Stimulated activated naive CD8-positive, alpha-beta T cell treated with anti-CD3 and anti-CD28 coated beads, Interleukin-15, amount 100 ng/mL, for 72 hours (primary cell): ENCODE results near the gene GNL2.
A peak's percentile ranks its signal among the peaks of the same experiment; 100 is the strongest.
"Not testable (repeated sequence)": the region's sequence is repeated elsewhere in the genome, so short reads cannot be mapped to it uniquely, and the experiment has no call there.

ENCODE experiments used
- ATAC-seq: fragments of 150-1000 bp; cut with Tn5 transposase; 2 replicates; pipeline ENCODE4 v1.10.0; 2021; ENCODE audit warnings: mild to moderate bottlenecking, moderate library complexity
- DNase-seq, 2 donors: peaks; one replicate each; pipeline ENCODE4 v3.0.0; 2021 to 2022
- H3K27ac Mint-ChIP-seq, 2 donors: one replicate each; pipeline ENCODE4 v1.8.0; 2022; ENCODE audit warnings: mild to moderate bottlenecking in 2 of 2, mixed read lengths in 2 of 2, moderate library complexity in 2 of 2
- H3K27me3 Mint-ChIP-seq: one replicate; pipeline ENCODE4 v1.8.0; 2022; ENCODE audit warnings: mixed read lengths
- H3K4me1 Mint-ChIP-seq: one replicate; pipeline ENCODE4 v1.8.0; 2022; ENCODE audit warnings: mild to moderate bottlenecking, mixed read lengths
- H3K4me3 Mint-ChIP-seq, 2 donors: one replicate each; pipeline ENCODE4 v1.8.0; 2022; ENCODE audit warnings: mild to moderate bottlenecking in 2 of 2, mixed read lengths in 2 of 2, moderate library complexity in 1 of 2
- H3K9me3 Mint-ChIP-seq, 2 donors: one replicate each; pipeline ENCODE4 v1.8.0; 2022; ENCODE audit warnings: mixed read lengths in 2 of 2

The GNL2 gene

DNA sequence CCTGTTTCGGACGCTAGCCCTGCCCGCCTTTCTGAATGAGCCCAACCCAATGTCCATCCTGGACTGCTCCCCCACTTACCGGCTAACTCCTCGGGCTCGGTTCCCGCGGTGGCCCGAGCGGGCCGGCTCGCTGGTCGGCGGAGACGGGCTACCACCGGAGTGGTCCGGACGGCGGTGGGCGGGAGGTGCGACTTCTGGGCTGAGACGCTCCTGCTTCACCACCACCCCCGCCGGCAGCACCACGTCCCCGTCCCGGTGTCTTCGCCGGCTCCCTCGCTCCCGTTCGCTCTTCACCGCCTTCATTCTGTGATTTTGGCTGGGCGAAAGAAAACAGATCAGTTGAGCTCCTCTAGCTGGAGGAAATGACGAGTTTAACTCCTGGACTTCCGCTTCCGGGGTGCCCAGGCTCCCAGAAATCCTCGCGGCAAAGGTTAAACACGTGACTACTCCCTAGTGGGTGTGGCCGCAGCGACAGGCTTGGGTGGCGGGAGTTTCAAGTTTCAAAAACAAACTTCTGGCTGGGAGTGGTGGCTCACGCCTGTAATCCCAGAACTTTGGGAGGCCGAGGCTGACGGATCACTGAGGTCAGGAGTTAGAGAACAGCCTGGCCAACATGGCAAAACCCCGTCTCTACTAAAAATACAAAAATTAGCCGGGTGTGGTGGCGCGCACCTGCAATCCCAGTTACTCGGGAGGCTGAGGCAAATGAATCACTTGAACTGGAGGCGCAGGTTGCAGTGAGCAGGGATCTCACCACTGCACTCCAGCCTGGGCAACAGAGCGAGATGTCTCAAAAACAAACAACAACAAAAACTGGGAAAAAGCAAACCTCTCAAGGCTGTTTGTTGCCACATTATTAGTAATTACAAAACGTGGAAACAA, 41.6 kb downstream of the GNL2 start, which contains the start of gene SNIP1:
Gene SNIP1, minus strand, starts transcription at position 367 of the 882 bp plus-strand sequence. Its CDS starts 64 bp downstream, at position 303.
- ATAC-seq (peak; percentile 97), DNase-seq (peak; percentile 80 to 89)
- H3K4me1 Mint-ChIP-seq, result peaks cover 52% of the 10 kb centered on the region
- no peaks in the 10 kb centered on the region for H3K27me3 Mint-ChIP-seq
- no peaks in the 10 kb centered on the region for H3K9me3 Mint-ChIP-seq
- H3K27ac Mint-ChIP-seq, result peak within 1 kb of the TSS; percentile 95 to 99
- peak within 1 kb of the TSS; percentile 95 to 96 for H3K4me3 Mint-ChIP-seq

DNA sequence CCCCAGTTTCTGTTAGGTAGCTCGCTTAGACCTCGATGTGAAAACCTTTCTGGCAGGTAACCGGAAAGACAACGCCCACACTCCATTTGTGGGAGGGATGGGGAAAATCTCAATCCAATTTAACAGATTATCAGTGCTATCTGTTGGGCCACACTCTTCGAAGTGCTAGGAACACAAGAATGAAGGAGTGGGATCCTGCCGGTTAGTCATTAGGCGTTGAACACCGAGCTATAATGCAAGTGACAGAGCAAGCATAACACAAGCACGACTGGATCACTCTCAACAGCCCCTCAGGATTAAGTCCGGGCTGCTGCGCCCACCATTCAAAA, 42.2 kb downstream of the GNL2 start:
- DNase-seq, result no peak
- Mint-ChIP-seq H3K4me3 (peak overlapping the region; percentile 95 to 96), H3K27ac (peak overlapping the region; percentile 70 to 99), H3K9me3 (no peaks in the 10 kb centered on the region), H3K27me3 (no peaks in the 10 kb centered on the region), H3K4me1 (peaks cover 56% of the 10 kb centered on the region)
- peak; percentile 36 for ATAC-seq

DNA sequence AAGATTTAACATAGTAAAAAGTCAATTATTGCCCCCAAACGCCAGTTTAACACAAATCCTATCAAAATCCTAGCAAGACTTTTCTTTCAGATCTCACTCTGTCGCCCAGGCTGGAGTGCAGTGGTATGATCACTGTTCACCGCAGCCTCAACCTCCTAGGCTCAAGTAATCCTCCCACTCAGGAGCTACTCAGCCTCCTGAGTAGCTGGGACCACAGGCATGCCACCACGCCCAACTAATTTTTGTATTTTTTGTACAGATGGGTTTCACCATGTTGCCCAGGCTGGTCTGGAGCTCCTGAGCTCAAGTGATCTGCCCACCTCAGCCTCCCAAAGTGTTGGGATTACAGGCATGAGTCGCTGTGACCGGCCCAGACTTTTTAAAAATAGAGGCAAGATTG, 46.4 kb downstream of the GNL2 start:
- H3K27me3 Mint-ChIP-seq, result no peaks in the 10 kb centered on the region
- peaks cover 52% of the 10 kb centered on the region for H3K4me1 Mint-ChIP-seq
- ATAC-seq, result no peak
- no peak for DNase-seq
- H3K9me3 Mint-ChIP-seq, result no peaks in the 10 kb centered on the region
- H3K27ac Mint-ChIP-seq, result no peak overlapping the region
- H3K4me3 Mint-ChIP-seq, result no peak overlapping the region

DNA sequence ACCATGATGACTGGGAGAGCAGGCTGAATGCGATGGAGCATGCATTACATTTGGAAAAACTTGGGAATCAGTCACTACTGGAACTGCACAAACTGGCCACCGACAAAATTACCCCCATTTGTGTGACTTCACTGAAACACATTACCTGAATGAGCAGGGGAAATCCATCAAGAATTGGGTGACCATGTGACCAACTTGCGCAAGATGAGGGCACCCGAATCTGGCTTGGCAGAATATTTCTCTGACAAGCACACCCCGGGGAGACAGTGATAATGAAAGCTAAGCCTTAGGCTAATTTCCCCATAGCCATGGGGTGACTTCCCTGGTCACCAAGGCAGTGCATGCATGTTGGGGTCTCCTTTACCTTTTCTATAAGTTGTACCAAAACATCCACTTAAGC, 50.7 kb downstream of the GNL2 start:
- Mint-ChIP-seq H3K4me1 (peaks cover 20% of the 10 kb centered on the region), H3K4me3 (no peak overlapping the region), H3K9me3 (no peaks in the 10 kb centered on the region), H3K27me3 (no peaks in the 10 kb centered on the region), H3K27ac (no peak overlapping the region)
- DNase-seq (no peak), ATAC-seq (no peak)

DNA sequence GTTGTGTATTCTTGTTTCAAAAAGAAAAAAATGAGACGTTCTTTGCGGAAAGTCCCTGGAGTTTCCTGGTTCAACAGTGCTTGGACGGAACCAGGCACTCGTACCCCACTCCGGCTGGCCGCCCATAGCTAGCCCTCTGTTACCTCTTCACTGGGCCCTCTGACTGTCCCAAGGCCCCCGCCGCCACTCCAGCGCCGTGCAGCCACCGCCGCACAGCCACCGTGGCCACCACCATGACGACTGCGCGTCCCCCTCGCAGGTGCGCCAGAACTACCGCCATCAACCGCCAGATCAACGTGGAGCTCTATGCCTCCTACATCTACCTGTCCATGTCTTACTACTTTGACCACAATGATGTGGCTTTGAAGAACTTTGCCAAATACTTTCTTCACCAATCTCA, 51.2 kb downstream of the GNL2 start:
- ATAC-seq, result no peak
- DNase-seq, result no peak
- Mint-ChIP-seq H3K27ac (no peak overlapping the region), H3K4me1 (peaks cover 15% of the 10 kb centered on the region), H3K9me3 (no peaks in the 10 kb centered on the region), H3K27me3 (no peaks in the 10 kb centered on the region), H3K4me3 (no peak overlapping the region)

DNA sequence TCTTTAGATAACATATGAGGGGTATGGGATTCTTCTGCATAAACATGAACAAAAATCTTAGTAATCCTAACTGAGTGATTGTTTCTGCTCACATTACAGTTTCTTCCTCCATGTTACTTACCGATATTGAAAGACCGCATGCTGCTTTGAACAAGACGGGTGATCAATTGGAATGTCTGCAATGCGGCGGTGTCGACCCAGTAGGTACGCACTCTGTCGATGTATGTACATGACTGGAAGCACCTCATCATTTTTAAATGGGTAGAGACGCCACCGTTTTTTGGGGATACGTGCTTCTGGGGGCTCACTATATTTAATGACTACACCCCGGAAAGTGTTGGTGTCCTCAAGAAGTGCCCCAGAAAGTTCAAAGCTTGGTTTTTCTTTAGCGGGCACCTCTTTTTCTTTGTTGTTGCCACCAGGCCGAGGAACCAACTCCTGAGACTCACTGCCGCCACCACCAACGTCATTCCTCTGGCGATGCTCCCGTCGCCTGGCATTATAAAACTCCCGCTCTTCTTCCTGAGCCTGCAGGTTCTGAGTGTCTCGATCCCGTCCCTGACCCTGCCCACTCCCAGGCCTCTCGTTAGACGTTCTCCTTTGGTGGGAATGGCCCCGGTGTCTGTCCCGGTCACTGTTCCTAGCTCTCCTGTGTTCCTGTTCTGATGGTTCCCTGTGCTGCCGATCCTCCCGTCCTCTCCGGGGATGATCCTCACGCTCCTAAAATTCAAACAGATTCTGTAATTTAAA, 55.5 kb downstream of the GNL2 start:
- peaks cover 19% of the 10 kb centered on the region for H3K4me1 Mint-ChIP-seq

DNA sequence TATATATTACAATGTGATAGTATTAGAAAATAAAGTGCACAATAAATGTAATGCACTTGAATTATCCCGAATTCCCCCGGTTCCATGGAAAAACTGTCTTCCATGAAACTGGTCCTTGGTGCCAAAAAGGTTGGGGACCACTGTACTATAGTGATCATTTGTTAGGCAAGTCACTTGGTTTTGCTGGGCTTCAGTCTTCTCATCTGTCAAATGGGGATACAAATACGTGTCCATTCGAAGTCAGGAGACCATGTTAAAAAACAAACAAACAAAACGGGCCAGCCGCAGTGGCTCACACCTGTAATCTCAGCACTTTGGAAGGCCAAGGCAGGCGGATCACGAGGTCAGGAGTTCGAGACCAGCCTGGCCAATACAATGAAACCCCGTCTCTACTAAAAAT, 56.6 kb downstream of the GNL2 start:
- H3K27ac Mint-ChIP-seq, H3K4me3 Mint-ChIP-seq, H3K27me3 Mint-ChIP-seq: not testable (repeated sequence)

More for the DNA sequence above, 55.5 kb downstream of the GNL2 start:
- Mint-ChIP-seq H3K9me3 (no peaks in the 10 kb centered on the region), H3K27me3 (no peaks in the 10 kb centered on the region), H3K4me3 (no peak overlapping the region), H3K27ac (no peak overlapping the region)
- DNase-seq, result no peak
- no peak for ATAC-seq

DNA sequence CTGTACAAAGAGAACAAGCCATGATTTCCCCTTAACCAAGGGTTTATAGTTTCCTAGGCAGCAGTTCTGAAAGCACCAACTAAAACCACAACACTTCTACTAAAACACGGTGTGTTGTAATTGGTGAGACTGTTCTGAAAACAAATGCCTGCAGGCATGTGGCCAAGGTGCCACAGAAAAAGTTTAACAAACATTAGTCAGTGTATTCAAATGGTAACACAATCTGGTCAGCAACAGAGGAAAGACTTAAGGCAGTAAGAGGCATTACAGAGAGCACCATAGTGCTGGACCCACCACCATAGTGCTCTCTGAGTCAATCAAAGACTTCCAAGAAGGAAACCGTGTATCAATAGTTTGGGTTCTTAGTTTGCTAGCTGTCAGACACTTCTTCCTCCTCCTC, 58.4 kb downstream of the GNL2 start:
- Mint-ChIP-seq H3K4me1 (peaks cover 27% of the 10 kb centered on the region), H3K4me3 (no peak overlapping the region), H3K27ac (peak overlapping the region in 1 of 2 donors; percentile 12), H3K27me3 (no peaks in the 10 kb centered on the region), H3K9me3 (no peaks in the 10 kb centered on the region)
- DNase-seq (no peak), ATAC-seq (peak; percentile 94)

More for the DNA sequence above, 56.6 kb downstream of the GNL2 start:
- not testable (repeated sequence) for DNase-seq, ATAC-seq, H3K9me3 Mint-ChIP-seq
- H3K4me1 Mint-ChIP-seq, result peaks cover 21% of the 10 kb centered on the region

DNA sequence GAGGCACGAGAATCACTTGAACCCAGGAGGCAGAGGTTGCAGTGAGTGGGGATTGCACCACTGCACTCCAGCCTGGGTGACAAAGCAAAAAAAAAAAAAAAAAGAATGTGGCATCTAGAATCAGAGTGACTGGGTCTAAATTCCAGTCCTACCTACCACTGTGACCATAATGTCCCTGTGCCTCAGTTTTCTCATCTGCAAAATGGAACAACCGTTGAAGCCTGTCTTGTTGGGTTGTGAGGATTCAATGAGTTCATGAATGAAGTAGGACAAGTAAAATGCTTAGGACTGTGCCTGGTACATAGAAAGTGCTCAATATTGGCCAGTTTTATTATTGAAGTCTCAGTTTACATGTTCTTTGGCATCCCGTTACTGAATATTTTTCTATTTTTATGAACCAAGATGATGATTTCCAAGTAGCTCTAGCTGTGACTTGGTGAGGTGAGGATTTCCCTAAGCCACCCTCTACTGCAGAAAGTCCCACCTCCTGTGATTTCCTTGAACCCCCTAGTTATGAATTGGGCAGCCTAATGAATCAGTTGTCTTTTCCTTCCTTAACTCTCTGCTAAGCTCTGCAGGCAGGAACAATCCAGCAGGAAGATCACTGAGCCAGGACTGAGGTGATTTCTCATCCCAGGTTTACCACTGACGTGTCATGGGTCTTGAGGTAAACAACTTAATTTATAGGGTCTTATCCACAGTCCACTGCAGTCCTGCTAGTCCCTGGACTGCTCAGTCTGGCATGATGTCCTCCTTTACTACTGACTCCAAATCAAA, 62.2 kb downstream of the GNL2 start:
- peaks cover 27% of the 10 kb centered on the region for H3K4me1 Mint-ChIP-seq
- no peak overlapping the region for H3K27ac Mint-ChIP-seq
- no peaks in the 10 kb centered on the region for H3K27me3 Mint-ChIP-seq
- no peak overlapping the region for H3K4me3 Mint-ChIP-seq
- no peaks in the 10 kb centered on the region for H3K9me3 Mint-ChIP-seq
- DNase-seq (no peak), ATAC-seq (no peak)

DNA sequence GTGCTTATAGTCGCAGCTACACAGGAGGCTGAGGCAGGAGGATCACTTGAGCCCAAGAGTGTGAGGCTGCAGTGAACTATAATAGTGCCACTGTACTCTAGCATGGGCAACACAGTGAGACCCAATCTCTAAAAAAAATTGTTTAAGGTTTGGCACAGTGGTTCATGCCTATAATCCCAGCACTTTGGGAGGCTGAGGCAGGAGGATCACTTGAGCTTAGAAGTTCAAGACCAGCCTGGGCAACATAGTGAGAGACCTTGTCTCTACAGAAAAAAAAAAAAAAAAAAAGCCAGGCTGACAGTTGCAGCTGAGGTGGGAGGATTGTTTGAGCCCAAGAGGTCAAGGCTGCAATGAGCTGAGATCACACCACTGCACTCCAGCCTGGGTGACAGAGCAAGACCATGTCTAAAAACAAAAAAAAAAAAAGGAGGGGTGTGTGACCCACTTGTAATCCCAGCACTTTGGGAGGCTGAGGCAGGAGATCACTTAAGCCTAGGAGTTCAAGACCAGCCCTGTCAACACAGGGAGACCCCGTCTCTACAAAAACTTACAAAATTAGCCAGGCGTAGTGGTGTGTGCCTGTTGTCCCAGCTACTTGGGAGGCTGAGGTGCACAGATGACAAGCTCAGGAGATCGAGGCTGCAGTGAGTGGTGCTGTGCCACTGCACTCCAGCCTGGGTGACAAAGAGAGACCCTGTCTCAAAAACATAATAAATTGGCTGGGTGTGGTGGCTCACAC, 63.1 kb downstream of the GNL2 start:
- H3K27ac Mint-ChIP-seq, ATAC-seq, H3K9me3 Mint-ChIP-seq, DNase-seq, H3K4me3 Mint-ChIP-seq, H3K27me3 Mint-ChIP-seq: not testable (repeated sequence)
- peaks cover 23% of the 10 kb centered on the region for H3K4me1 Mint-ChIP-seq

DNA sequence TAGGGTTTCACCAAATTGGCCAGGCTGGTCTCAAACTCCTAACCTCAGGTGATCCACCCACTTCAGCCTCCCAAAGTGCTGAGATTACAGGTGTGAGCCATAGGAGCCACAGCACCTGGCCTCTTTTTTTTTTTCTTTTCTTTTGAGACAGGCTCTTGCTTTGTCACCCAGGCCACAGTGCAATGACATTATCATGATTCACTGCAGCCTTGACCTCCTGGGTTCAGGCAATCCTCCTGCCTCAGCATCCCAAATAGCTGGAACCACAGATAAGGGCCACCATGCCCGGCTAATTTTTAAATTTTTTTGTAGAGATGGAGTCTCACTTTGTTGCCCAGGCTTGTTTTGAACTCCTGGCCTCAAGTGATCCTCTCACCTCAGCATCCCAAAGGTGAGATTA, 65.8 kb downstream of the GNL2 start:
- not testable (repeated sequence) for H3K27ac Mint-ChIP-seq, H3K27me3 Mint-ChIP-seq

DNA sequence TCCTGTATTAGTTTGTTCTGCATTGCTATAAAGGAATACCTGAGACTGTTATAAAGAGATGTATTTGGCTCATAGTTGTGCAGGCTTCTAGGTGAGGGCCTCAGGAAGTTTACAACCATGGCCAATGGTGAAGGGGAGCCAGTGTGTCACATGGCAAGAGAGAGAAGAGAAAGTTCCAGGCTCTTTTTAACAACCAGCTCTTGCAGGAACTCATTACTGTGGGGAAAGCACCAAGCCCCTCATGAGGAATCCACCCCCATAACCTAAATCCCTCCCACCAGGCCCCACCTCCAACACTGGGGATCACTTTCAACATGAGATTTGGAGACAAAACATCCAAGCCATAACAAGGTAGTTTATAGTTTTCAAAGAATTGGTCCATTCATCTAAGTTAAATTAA, 76.1 kb downstream of the GNL2 start:
- DNase-seq (peak; percentile 25 to 52), ATAC-seq (peak; percentile 79)
- peak overlapping the region; percentile 95 to 97 for H3K4me3 Mint-ChIP-seq
- peaks cover 52% of the 10 kb centered on the region for H3K4me1 Mint-ChIP-seq
- no peaks in the 10 kb centered on the region for H3K9me3 Mint-ChIP-seq
- peak overlapping the region; percentile 97 to 99 for H3K27ac Mint-ChIP-seq
- no peaks in the 10 kb centered on the region for H3K27me3 Mint-ChIP-seq

More for the DNA sequence above, 65.8 kb downstream of the GNL2 start:
- H3K4me3 Mint-ChIP-seq, H3K9me3 Mint-ChIP-seq, DNase-seq, ATAC-seq: not testable (repeated sequence)
- H3K4me1 Mint-ChIP-seq, result peaks cover 13% of the 10 kb centered on the region

DNA sequence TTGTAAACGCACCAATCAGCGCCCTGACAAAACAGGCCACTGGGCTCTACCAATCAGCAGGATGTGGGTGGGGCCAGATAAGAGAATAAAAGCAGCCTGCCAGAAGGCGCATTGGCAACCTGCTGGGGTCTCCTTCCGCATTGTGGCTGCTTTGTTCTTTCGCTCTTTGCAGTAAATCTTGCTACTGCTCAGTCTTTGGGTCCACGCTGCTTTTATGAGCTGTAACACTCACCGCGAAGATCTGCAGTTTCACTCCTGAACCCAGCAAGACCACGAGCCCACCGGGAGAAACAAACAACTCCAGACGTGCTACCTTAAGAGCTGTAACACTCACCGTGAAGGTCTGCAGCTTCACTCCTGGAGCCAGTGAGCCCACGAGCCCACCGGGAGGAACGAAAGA, 76.8 kb downstream of the GNL2 start:
- H3K4me1 Mint-ChIP-seq, result peaks cover 52% of the 10 kb centered on the region
- DNase-seq, result peak; percentile 81 to 87
- not testable (repeated sequence) for H3K27me3 Mint-ChIP-seq, H3K9me3 Mint-ChIP-seq
- peak overlapping the region; percentile 95 to 97 for H3K4me3 Mint-ChIP-seq
- peak overlapping the region; percentile 97 to 99 for H3K27ac Mint-ChIP-seq
- peak; percentile 27 for ATAC-seq

DNA sequence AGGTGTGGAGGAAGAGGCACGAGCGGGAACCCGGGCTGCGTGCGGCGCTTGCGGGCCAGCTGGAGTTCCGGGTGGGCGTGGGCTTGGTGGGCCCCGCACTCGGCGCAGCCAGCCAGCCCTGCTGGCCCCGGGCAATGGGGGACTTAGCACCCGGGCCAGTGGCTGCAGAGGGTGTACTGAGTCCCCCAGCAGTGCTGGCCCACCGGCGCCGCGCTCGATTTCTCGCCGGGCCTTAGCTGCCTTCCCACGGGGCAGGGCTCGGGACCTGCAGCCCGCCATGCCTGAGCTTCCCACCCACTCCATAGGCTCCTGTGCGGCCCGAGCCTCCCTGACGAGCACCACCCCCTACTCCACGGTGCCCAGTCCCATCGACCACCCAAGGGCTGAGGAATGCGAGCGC, 77.5 kb downstream of the GNL2 start:
- Mint-ChIP-seq H3K4me1 (peaks cover 57% of the 10 kb centered on the region), H3K4me3 (peak overlapping the region; percentile 95 to 97), H3K27ac (peak overlapping the region in 1 of 2 donors; percentile 97)
- ATAC-seq, H3K27me3 Mint-ChIP-seq, DNase-seq, H3K9me3 Mint-ChIP-seq: not testable (repeated sequence)

DNA sequence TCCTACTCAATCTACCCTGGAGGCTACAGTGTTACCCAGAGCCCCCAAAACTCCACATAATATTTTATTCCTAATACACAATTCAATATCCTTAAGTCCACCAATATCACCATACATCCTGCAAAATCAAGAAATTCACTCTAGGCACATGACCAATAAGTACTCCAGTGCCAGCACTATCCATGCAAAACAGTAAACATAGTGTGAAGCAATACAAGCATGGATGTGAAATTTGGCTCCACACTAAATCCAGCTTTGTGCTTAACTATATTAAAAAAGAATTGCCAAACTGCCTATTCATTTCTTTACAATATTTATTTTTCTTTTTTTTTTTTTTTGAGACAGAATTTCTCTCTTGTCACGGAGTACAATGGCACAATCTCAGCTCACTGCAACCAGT, 78.2 kb downstream of the GNL2 start:
- Mint-ChIP-seq H3K27ac (no peak overlapping the region), H3K9me3 (no peaks in the 10 kb centered on the region), H3K4me3 (no peak overlapping the region), H3K27me3 (no peaks in the 10 kb centered on the region), H3K4me1 (peaks cover 64% of the 10 kb centered on the region)
- DNase-seq (no peak), ATAC-seq (no peak)
